Immature natural killer cell (primary cell): ENCODE data around the gene NCKAP5. TPM values are rescaled to one million over a fixed set of nuclear protein-coding genes. Genes with fewer than 3 reads are reported as not detected.

ENCODE experiments used
- DNase-seq, 3 donors: peaks; one replicate each; pipeline ENCODE4 v3.0.0; 2022; ENCODE audit warnings: mixed read lengths in 1 of 3
- H3K27ac Mint-ChIP-seq, 6 donors: one replicate each; pipeline ENCODE4 v1.8.0; 2020; ENCODE audit warnings: mixed read lengths in 6 of 6, mild to moderate bottlenecking in 5 of 6, inconsistent platforms in 4 of 6, moderate library complexity in 3 of 6
- H3K27me3 Mint-ChIP-seq, 3 donors: one replicate each; pipeline ENCODE4 v1.8.0; 2020 to 2021; ENCODE audit warnings: low read depth in 3 of 3, mild to moderate bottlenecking in 3 of 3, mixed read lengths in 3 of 3, moderate library complexity in 3 of 3, inconsistent platforms in 1 of 3
- H3K36me3 Mint-ChIP-seq, 3 donors: one replicate each; pipeline ENCODE4 v1.8.0; 2020; ENCODE audit warnings: mixed read lengths in 3 of 3, inconsistent platforms in 2 of 3, mild to moderate bottlenecking in 2 of 3
- H3K4me1 Mint-ChIP-seq, 2 donors: one replicate each; pipeline ENCODE4 v1.8.0; 2020; ENCODE audit warnings: inconsistent platforms in 2 of 2, mild to moderate bottlenecking in 2 of 2, mixed read lengths in 2 of 2, moderate library complexity in 1 of 2
- H3K4me3 Mint-ChIP-seq, 5 donors: one replicate each; pipeline ENCODE4 v1.8.0; 2020; ENCODE audit warnings: mild to moderate bottlenecking in 5 of 5, mixed read lengths in 5 of 5, inconsistent platforms in 3 of 5, moderate library complexity in 3 of 5
- H3K9me3 Mint-ChIP-seq, 6 donors: one replicate each; pipeline ENCODE4 v1.8.0; 2020; ENCODE audit warnings: mild to moderate bottlenecking in 6 of 6, mixed read lengths in 6 of 6, inconsistent platforms in 4 of 6, moderate library complexity in 3 of 6
- polyA plus RNA-seq, 3 donors: library from polyadenylated mRNA; unstranded; fragments of 300-500 nt; fragmentation: Illumina TruSeq; gene quantifications; one replicate each; pipeline ENCODE4 v1.2.3, GENCODE V29; 2021

Gene NCKAP5
- polyA plus RNA-seq, 3 donors from 2014 or later: not detected

DNA sequence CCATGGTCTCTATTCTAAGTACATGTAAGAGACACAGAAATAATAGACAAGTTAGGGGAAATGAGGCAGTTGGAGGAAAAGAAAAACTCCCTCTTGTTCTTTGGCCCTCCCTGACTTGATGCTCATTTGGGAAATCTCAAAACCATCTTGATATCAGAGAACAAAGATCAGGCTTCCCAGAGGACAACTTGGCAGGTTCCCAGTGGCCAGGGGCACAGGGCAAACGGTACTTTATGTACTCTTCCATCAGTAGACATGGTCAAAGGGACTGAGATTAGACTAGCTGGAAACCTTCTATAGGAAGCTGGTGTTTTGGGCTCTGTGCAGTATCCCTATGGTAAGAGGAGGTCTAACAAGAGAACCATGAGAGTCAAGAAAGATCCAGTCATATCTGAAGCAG lies 56.6 kb downstream of the NCKAP5 start:
- H3K4me3 Mint-ChIP-seq: no peak overlapping the region
- peaks cover 0 to 10% (median 3%) of the 10 kb centered on the region in 6 donors for H3K9me3 Mint-ChIP-seq
- H3K27ac Mint-ChIP-seq: no peak overlapping the region
- DNase-seq: no peak
- no peaks in the 10 kb centered on the region for H3K4me1 Mint-ChIP-seq
- H3K27me3 Mint-ChIP-seq: peaks cover 0 to 2% (median 2%) of the 10 kb centered on the region in 3 donors
- no peaks in the 10 kb centered on the region for H3K36me3 Mint-ChIP-seq

- peaks cover 0 to 9% (median 5%) of the 10 kb centered on the region in 6 donors for H3K9me3 Mint-ChIP-seq
- H3K27ac Mint-ChIP-seq: no peak overlapping the region
- no peaks in the 10 kb centered on the region for H3K36me3 Mint-ChIP-seq
- H3K4me1 Mint-ChIP-seq: no peaks in the 10 kb centered on the region
- H3K4me3 Mint-ChIP-seq: no peak overlapping the region
- DNase-seq: no peak
- H3K27me3 Mint-ChIP-seq: peaks cover 0 to 4% (median 3%) of the 10 kb centered on the region in 3 donors
These were observed 58.5 kb downstream of the NCKAP5 start for GRCh38 chr2:133509777-133510176.

GRCh38 chr2:133508546-133509165 lies 59.6 kb downstream of the NCKAP5 start:
- peaks cover 0 to 4% (median 3%) of the 10 kb centered on the region in 3 donors for H3K27me3 Mint-ChIP-seq
- no peak for DNase-seq
- no peak overlapping the region for H3K4me3 Mint-ChIP-seq
- H3K27ac Mint-ChIP-seq: no peak overlapping the region
- peaks cover 0 to 10% (median 5%) of the 10 kb centered on the region in 6 donors for H3K9me3 Mint-ChIP-seq
- no peaks in the 10 kb centered on the region for H3K4me1 Mint-ChIP-seq
- no peaks in the 10 kb centered on the region for H3K36me3 Mint-ChIP-seq

GRCh38 chr2:133506996-133507395 lies 61.3 kb downstream of the NCKAP5 start:
- no peak for DNase-seq
- no peak overlapping the region for H3K4me3 Mint-ChIP-seq
- H3K4me1 Mint-ChIP-seq: no peaks in the 10 kb centered on the region
- peaks cover 0 to 4% (median 3%) of the 10 kb centered on the region in 3 donors for H3K27me3 Mint-ChIP-seq
- no peak overlapping the region for H3K27ac Mint-ChIP-seq
- no peaks in the 10 kb centered on the region for H3K36me3 Mint-ChIP-seq
- peaks cover 0 to 10% (median 7%) of the 10 kb centered on the region in 6 donors for H3K9me3 Mint-ChIP-seq

GRCh38 chr2:133504566-133505505 lies 63.4 kb downstream of the NCKAP5 start:
- H3K4me3 Mint-ChIP-seq: no peak overlapping the region
- H3K27ac Mint-ChIP-seq: no peak overlapping the region
- H3K4me1 Mint-ChIP-seq: no peaks in the 10 kb centered on the region
- no peaks in the 10 kb centered on the region for H3K36me3 Mint-ChIP-seq
- H3K9me3 Mint-ChIP-seq: peaks cover 0 to 14% (median 6%) of the 10 kb centered on the region in 6 donors
- H3K27me3 Mint-ChIP-seq: peaks cover 0 to 4% (median 3%) of the 10 kb centered on the region in 3 donors
- DNase-seq: no peak

DNA sequence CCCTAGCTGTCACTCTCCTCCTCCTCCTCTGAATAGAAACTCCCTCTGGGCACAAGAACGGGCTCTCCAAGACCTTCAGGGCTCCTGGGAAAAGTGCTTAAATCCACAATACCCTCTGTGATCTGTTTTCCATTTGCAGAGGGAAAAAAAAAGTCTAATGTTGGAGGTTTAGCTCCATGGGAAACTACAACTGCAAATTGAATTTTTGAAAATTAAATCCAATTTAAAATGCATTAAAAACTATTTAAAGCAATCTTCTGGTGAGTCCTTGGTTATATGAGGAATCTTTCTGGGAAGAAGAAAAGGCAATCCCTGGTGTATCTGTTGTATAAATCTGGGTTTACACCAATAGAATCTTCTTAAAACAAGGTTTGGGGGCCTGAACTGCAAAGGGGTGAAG lies 64.3 kb downstream of the NCKAP5 start:
- Mint-ChIP-seq H3K27me3 (peaks cover 0 to 3% (median 2%) of the 10 kb centered on the region in 3 donors), H3K9me3 (peaks cover 2 to 11% (median 6%) of the 10 kb centered on the region in 6 donors), H3K27ac (no peak overlapping the region), H3K36me3 (no peaks in the 10 kb centered on the region), H3K4me3 (no peak overlapping the region), H3K4me1 (no peaks in the 10 kb centered on the region)
- no peak for DNase-seq

DNA sequence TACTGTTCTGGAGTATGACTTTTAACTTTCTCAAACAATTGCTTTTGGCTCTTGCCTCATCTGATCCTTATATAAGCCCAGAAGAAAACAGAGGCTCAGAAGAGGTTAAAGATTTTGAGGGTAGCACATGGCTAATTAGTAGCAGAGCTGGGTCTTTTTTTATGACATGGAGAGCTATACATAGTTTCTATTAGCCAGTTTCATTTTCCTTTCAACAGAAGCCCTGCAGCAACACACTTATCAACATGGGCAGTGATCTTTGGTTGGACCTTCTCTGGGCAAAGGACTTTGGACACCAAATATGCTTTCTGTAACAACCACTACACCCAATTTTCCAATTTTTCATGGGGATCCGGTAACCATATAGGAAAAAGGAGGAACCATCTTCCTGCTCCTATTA lies 64.9 kb downstream of the NCKAP5 start:
- no peak for DNase-seq
- Mint-ChIP-seq H3K36me3 (no peaks in the 10 kb centered on the region), H3K27me3 (peaks cover 0 to 3% (median 2%) of the 10 kb centered on the region in 3 donors), H3K4me1 (no peaks in the 10 kb centered on the region), H3K27ac (no peak overlapping the region), H3K4me3 (no peak overlapping the region), H3K9me3 (peaks cover 2 to 11% (median 6%) of the 10 kb centered on the region in 6 donors)

- no peaks in the 10 kb centered on the region for H3K4me1 Mint-ChIP-seq
- no peak overlapping the region for H3K4me3 Mint-ChIP-seq
- peaks cover 3 to 11% (median 7%) of the 10 kb centered on the region in 6 donors for H3K9me3 Mint-ChIP-seq
- peaks cover 0 to 3% (median 2%) of the 10 kb centered on the region in 3 donors for H3K27me3 Mint-ChIP-seq
- no peak overlapping the region for H3K27ac Mint-ChIP-seq
- DNase-seq: no peak
- H3K36me3 Mint-ChIP-seq: no peaks in the 10 kb centered on the region
These were observed 65.6 kb downstream of the NCKAP5 start for GRCh38 chr2:133502678-133503077.

DNA sequence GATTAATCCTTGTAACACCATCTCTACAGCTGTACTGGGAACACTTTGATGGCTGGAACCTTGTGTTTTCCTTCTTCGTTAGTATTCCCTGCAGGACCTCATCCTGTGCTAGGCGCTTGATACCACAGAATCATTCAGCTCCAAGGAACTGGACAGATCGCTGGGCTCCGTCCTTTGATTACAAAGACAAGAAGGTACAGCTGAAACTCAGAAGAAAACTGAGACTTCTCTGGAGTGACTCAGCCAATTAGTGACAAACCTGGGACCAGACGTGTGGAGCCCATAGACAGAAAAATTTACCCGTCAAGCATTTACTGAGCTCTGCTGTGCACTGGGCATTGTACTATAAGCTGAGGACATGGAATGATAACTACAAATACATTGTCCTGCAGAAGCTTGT lies 67.3 kb downstream of the NCKAP5 start:
- H3K27me3 Mint-ChIP-seq: peaks cover 0 to 1% (median 0%) of the 10 kb centered on the region in 3 donors
- no peaks in the 10 kb centered on the region for H3K36me3 Mint-ChIP-seq
- H3K27ac Mint-ChIP-seq: no peak overlapping the region
- H3K4me1 Mint-ChIP-seq: no peaks in the 10 kb centered on the region
- no peak for DNase-seq
- no peak overlapping the region for H3K4me3 Mint-ChIP-seq
- peaks cover 3 to 9% (median 6%) of the 10 kb centered on the region in 6 donors for H3K9me3 Mint-ChIP-seq

DNA sequence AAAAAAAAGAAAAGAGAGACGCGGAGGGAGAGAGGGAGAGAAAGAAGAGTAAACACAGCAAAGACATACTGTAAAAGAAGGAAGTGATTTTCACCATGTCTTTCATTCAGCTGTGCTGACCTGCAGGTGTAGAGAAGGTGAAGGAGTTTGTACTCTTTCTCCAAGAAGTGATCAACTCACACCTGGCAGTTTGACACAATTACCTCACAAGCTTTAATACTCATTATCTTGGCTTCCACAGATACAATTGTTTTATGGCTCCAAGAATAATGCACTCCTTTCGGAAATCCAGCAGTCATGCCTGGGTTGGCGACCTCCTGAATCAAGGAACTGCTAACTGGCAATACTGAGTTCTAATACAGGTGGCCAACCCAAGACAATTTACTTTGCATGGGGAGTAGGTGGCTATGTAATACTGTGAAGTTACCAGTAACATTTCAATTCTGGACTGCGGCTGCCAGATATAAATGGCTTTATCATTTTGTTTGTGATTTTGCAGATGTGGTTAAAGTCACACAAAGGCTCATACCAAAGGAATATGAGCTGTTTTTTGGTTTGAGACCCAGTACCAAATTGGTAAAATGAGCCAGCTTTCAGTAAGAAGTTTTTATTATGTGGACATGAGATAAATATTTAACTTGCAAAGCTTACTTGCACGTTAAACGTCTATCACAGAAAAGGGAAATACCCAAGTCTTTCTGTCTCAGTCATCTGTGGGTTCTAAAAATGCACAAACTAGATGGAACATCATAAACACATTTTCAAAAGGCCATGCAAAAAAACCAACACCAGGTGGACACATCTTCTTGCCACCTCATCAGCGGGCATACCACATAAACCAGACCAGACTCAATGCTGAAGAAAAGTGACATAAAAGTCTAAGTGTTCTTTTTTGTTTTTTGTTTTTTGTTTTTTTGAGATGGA lies 69.3 kb downstream of the NCKAP5 start:
- Mint-ChIP-seq H3K4me3 (no peak overlapping the region), H3K27ac (no peak overlapping the region), H3K9me3 (peaks cover 0 to 14% (median 4%) of the 10 kb centered on the region in 6 donors), H3K4me1 (no peaks in the 10 kb centered on the region), H3K27me3 (no peaks in the 10 kb centered on the region), H3K36me3 (no peaks in the 10 kb centered on the region)
- no peak for DNase-seq

DNA sequence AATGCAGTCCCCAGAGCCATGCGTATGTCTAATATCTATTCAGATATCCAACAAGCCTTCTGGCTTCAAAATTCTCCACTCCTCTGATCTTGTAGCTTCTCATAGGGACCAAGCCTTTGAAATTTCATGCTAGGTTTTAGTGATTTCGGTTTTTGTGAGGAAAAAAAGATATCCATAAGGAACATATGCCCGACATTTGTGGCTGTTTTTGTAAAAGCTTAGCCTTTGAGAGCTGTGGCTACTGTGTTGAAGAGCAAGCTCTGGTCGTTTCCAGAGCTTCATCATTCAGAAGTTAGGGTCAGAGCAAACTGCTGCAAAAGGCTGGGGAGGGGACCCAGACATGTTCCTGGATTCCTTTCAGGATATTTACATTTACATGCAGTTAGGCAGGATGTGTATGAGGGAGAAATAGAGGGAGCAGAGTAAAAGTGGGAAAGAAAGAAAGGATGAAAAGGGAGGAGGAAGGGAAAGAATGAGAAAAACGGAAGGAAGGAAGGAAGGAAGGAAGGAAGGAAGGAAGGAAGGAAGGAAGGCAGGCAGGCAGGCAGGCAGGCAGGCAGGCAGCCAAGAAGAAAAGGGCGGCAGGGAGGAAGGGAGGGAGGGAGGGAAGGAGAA lies 70.2 kb downstream of the NCKAP5 start:
- no peaks in the 10 kb centered on the region for H3K27me3 Mint-ChIP-seq
- no peak overlapping the region for H3K4me3 Mint-ChIP-seq
- DNase-seq: no peak
- no peaks in the 10 kb centered on the region for H3K36me3 Mint-ChIP-seq
- no peak overlapping the region for H3K27ac Mint-ChIP-seq
- H3K9me3 Mint-ChIP-seq: peaks cover 0 to 14% (median 4%) of the 10 kb centered on the region in 6 donors
- no peaks in the 10 kb centered on the region for H3K4me1 Mint-ChIP-seq

GRCh38 chr2:133497270-133497893 lies 70.9 kb downstream of the NCKAP5 start:
- peaks cover 0 to 13% (median 4%) of the 10 kb centered on the region in 6 donors for H3K9me3 Mint-ChIP-seq
- no peak overlapping the region for H3K4me3 Mint-ChIP-seq
- H3K36me3 Mint-ChIP-seq: no peaks in the 10 kb centered on the region
- no peaks in the 10 kb centered on the region for H3K27me3 Mint-ChIP-seq
- no peak overlapping the region for H3K27ac Mint-ChIP-seq
- no peaks in the 10 kb centered on the region for H3K4me1 Mint-ChIP-seq
- no peak for DNase-seq
